ENCODE results near the gene CSPG4. TPM values are rescaled to one million over a fixed set of nuclear protein-coding genes. Genes with fewer than 3 reads are reported as not detected.
"Not testable (repeated sequence)": the region's sequence is repeated elsewhere in the genome, so short reads cannot be mapped to it uniquely, and the experiment has no call there.

CSPG4 gene
- total and polyA plus RNA-seq, 2 of the 13 experiments (the other 11 are each of a cell fraction or from before 2014, with no cell fraction given) = 0.01 to 0.04 TPM

GRCh38 chr15:75737116-75738013 lies 24.7 kb upstream of the CSPG4 start:
- H4K20me1 ChIP-seq (ENCODE audit: insufficient read depth, low read length); H3K36me3 ChIP-seq (replicated peaks in 1 of 2; ENCODE audit: control insufficient read depth in 1 of 2, insufficient read depth in 2 of 2, low read length in 2 of 2); H3K27ac ChIP-seq (ENCODE audit: extremely low read length, insufficient read depth, low read length); H3K27me3 ChIP-seq (ENCODE audit: control insufficient read depth in 1 of 2, insufficient read depth in 2 of 2, low read length in 2 of 2); CTCF ChIA-PET (ENCODE audit: low intra/inter-chr PET ratio, low total read pairs); H3K9me3 ChIP-seq (ENCODE audit: low read length); POLR2A ChIA-PET; intact Hi-C loops (cut with micrococcal nuclease; ENCODE audit: unreplicated experiment); in situ Hi-C loops (cut with HindIII; ENCODE audit: extremely low pct_ligation_motif_present, low pct_unique_long_range_greater_than_20kb); DNase-seq (ENCODE audit: low spot score); H2AFZ ChIP-seq (ENCODE audit: low read length); FAIRE-seq; H3K79me2 ChIP-seq (ENCODE audit: insufficient read depth, low read length): not testable (repeated sequence)
- Histone ChIP-seq H3K9ac (ENCODE audit: insufficient read depth, low read depth, low read length) (0 out of 2 replicates have a peak overlapping the region, but pooled peaks have one; percentile 62), H3K4me2 (ENCODE audit: low read depth, low read length) (peak overlapping the region; percentile 87), H3K4me3 (replicated peaks in 1 of 3; ENCODE audit: insufficient read depth in 1 of 3, low read depth in 2 of 3, low read length in 3 of 3) (peak overlapping the region; percentile 66 to 85 (median 83); a peak in 5 of 6 replicates), H3K4me1 (ENCODE audit: insufficient read depth, low read length) (peaks cover 12% of the 10 kb centered on the region)
- WGBS (ENCODE audit: low lambda C conversion rate) = 59% methylated on average over 9 of the region's 14 CpGs
- peak; percentile 15; the same call in 2 of the 3 replicates for ATAC-seq
- peak; percentile 67; the same call in 1 of the 2 replicates for TF ChIP-seq ZNF691 (CRISPR knock-in tag; IDR thresholded peaks at IDR 0.05; ENCODE audit: borderline replicate concordance, low read depth)
- BruUV-seq (replicated peaks) = TSS peak; percentile 50

- H3K27ac ChIP-seq (ENCODE audit: extremely low read length, insufficient read depth, low read length) = no peak overlapping the region
- no peak overlapping the region for H2AFZ ChIP-seq (ENCODE audit: low read length)
- ATAC-seq = no peak
- in situ Hi-C loops (cut with HindIII; ENCODE audit: extremely low pct_ligation_motif_present, low pct_unique_long_range_greater_than_20kb) = no loop called here
- no peak overlapping the region for H3K4me3 ChIP-seq (replicated peaks in 1 of 3; ENCODE audit: insufficient read depth in 1 of 3, low read depth in 2 of 3, low read length in 3 of 3)
- intact Hi-C loops (cut with micrococcal nuclease; ENCODE audit: unreplicated experiment) = no loop called here
- no peak for FAIRE-seq
- peaks cover 0 to 5% of the 10 kb centered on the region in 2 experiments; a peak in 1 of 5 replicates for H3K27me3 ChIP-seq (ENCODE audit: control insufficient read depth in 1 of 2, insufficient read depth in 2 of 2, low read length in 2 of 2)
- peaks cover 19% of the 10 kb centered on the region for H3K4me1 ChIP-seq (ENCODE audit: insufficient read depth, low read length)
- DNase-seq (ENCODE audit: low spot score) = no peak
- H3K79me2 ChIP-seq (ENCODE audit: insufficient read depth, low read length) = no peaks in the 10 kb centered on the region
- 100% methylated on average over 3 of the region's 8 CpGs for WGBS (ENCODE audit: low lambda C conversion rate)
- no peak overlapping the region for H3K4me2 ChIP-seq (ENCODE audit: low read depth, low read length)
- CTCF ChIA-PET (ENCODE audit: low intra/inter-chr PET ratio, low total read pairs) = no interaction called here
- no TSS peak for BruUV-seq (replicated peaks)
- POLR2A ChIA-PET = no interaction called here
- no peaks in the 10 kb centered on the region for H3K36me3 ChIP-seq (replicated peaks in 1 of 2; ENCODE audit: control insufficient read depth in 1 of 2, insufficient read depth in 2 of 2, low read length in 2 of 2)
- no peaks in the 10 kb centered on the region for H4K20me1 ChIP-seq (ENCODE audit: insufficient read depth, low read length)
- no peak overlapping the region for H3K9ac ChIP-seq (ENCODE audit: insufficient read depth, low read depth, low read length)
- no peaks in the 10 kb centered on the region for H3K9me3 ChIP-seq (ENCODE audit: low read length)
- TF ChIP-seq ZNF841 (CRISPR knock-in tag; IDR thresholded peaks at IDR 0.05; ENCODE audit: borderline replicate concordance) = no peak
- no peak for TF ChIP-seq PHB2 (IDR thresholded peaks at IDR 0.05; ENCODE audit: partially characterized antibody)
- no peak for TF ChIP-seq ARID3A (IDR thresholded peaks at IDR 0.05; ENCODE audit: low read depth, low read length)
- TF ChIP-seq ZNF143 (CRISPR knock-in tag; IDR thresholded peaks at IDR 0.05) = no peak
- TF ChIP-seq SETDB1 (CRISPR knock-in tag; IDR thresholded peaks at IDR 0.05; ENCODE audit: borderline replicate concordance) = no peak
- TF ChIP-seq, protein P1, sequence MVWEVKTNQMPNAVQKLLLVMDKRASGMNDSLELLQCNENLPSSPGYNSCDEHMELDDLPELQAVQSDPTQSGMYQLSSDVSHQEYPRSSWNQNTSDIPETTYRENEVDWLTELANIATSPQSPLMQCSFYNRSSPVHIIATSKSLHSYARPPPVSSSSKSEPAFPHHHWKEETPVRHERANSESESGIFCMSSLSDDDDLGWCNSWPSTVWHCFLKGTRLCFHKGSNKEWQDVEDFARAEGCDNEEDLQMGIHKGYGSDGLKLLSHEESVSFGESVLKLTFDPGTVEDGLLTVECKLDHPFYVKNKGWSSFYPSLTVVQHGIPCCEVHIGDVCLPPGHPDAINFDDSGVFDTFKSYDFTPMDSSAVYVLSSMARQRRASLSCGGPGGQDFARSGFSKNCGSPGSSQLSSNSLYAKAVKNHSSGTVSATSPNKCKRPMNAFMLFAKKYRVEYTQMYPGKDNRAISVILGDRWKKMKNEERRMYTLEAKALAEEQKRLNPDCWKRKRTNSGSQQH (CRISPR knock-in tag; IDR thresholded peaks at IDR 0.05; ENCODE audit: low read depth) = no peak
Observed at GRCh38 chr15:75736256-75736655, 23.6 kb upstream of the CSPG4 start.

Measured in HepG2 (cell line).